SH-SY5Y (cell line): ENCODE data around the gene PPP1R2C.

Source experiments
- GATA2 ChIP-seq: IDR thresholded peaks from 2 replicates; pipeline ENCODE4 v1.6.1; 2011; ENCODE audit warnings: mild to moderate bottlenecking, low read depth, low read length
- GATA3 ChIP-seq: IDR thresholded peaks from 2 replicates; pipeline ENCODE4 v1.6.1; 2011; ENCODE audit warnings: low read depth, mild to moderate bottlenecking, low read length, moderate library complexity

- TF ChIP-seq GATA2 (no peak), GATA3 (no peak)
Measured at GRCh38 chrX:42740456-42740855, 37.5 kb downstream of the PPP1R2C start.
